GM12878 (cell line): ENCODE data around the gene PPP1R3G. TPM values are rescaled to one million over a fixed set of nuclear protein-coding genes. Genes with fewer than 3 reads are reported as not detected.

ENCODE experiments used
- ATAC-seq: fragments of 200-7000 bp; cut with Tn5 transposase; 3 replicates; pipeline ENCODE4 v1.9.1; 2020; ENCODE audit warnings: mild to moderate bottlenecking, moderate library complexity
- BruUV-seq: library from RNA; stranded (reverse); fragments of 400-500 nt; replicated peaks from 2 replicates; lab custom pipeline; 2021; lab: Mats Ljungman, UMichigan
- CTCF ChIA-PET: fragments of 300-600 bp; sonication (Branson Sonifier 250); formaldehyde crosslinking; extraction: SDS; loops from one replicate; lab custom pipeline; 2021; ENCODE audit warnings: inconsistent platforms; lab: Yijun Ruan, JAX
- POLR2A ChIA-PET: fragments of 350-600 bp; formaldehyde crosslinking; extraction: SDS; loops from one replicate; lab custom pipeline; 2021; ENCODE audit warnings: inconsistent platforms; lab: Charles Lee
- RAD21 ChIA-PET: fragments of 300-600 bp; sonication (Branson Sonifier 250); formaldehyde crosslinking; loops from one replicate; lab custom pipeline; 2023; ENCODE audit warnings: antibody characterized with exemption; ENCODE audit not compliant: unreplicated experiment; lab: Charles Lee
- SMC1A ChIA-PET: fragments of 300-600 bp; sonication (Branson Sonifier 250); formaldehyde crosslinking; loops from one replicate; lab custom pipeline; 2023; ENCODE audit not compliant: unreplicated experiment, uncharacterized antibody; lab: Charles Lee
- DNase-seq: peaks from one replicate; pipeline ENCODE4 v3.0.0-alpha.2; 2011; ENCODE audit warnings: low read depth, low spot score
- FAIRE-seq: peaks from 3 replicates; lab custom pipeline; 2011; peaks lifted over from hg19 to GRCh38; lab: Jason Lieb, UNC
- H2AFZ ChIP-seq: 2 replicates; pipeline ENCODE4 v1.6.0; 2011; ENCODE audit warnings: low read depth, low read length, control low read depth; ENCODE audit not compliant: control insufficient read depth
- H3K27ac ChIP-seq: 2 replicates; pipeline ENCODE4 v1.5.1; 2011; ENCODE audit warnings: control low read depth; ENCODE audit not compliant: control insufficient read depth, insufficient read depth
- H3K27me3 ChIP-seq, 2 experiments: replicated peaks in 1 of 2; 2 replicates each; pipeline versions ENCODE4 v1.6.0 to v1.6.1; 2011; ENCODE audit warnings: low read length in 1 of 2; ENCODE audit not compliant: control insufficient read depth in 2 of 2, insufficient read depth in 2 of 2
- H3K36me3 ChIP-seq, 2 experiments: 2 replicates each; pipeline ENCODE4 v1.5.1; 2011; ENCODE audit warnings: low read length in 1 of 2; ENCODE audit not compliant: control insufficient read depth in 2 of 2, insufficient read depth in 2 of 2
- H3K4me1 ChIP-seq: 2 replicates; pipeline ENCODE4 v1.6.1; 2011; ENCODE audit warnings: mild to moderate bottlenecking, low read length, moderate library complexity, mixed read lengths; ENCODE audit not compliant: control insufficient read depth, insufficient read depth
- H3K4me2 ChIP-seq: 2 replicates; pipeline ENCODE4 v1.6.0; 2011; ENCODE audit warnings: control low read depth; ENCODE audit not compliant: control insufficient read depth, insufficient read depth
- H3K4me3 ChIP-seq: fragments of 200-600 bp; sonication (generic); 2 replicates; pipeline ENCODE4 v1.5.1; 2016
- H3K79me2 ChIP-seq: 2 replicates; pipeline ENCODE4 v1.6.0; 2011; ENCODE audit warnings: low read length; ENCODE audit not compliant: control insufficient read depth, insufficient read depth
- H3K9ac ChIP-seq: 2 replicates; pipeline ENCODE4 v1.8.0; 2011; ENCODE audit warnings: low read length, control low read depth, mixed read lengths; ENCODE audit not compliant: control insufficient read depth, insufficient read depth
- H3K9me3 ChIP-seq: replicated peaks from 3 replicates; pipeline ENCODE4 v1.5.1; 2011; ENCODE audit warnings: mild to moderate bottlenecking, low read length; ENCODE audit not compliant: control insufficient read depth, insufficient read depth
- H4K20me1 ChIP-seq: 2 replicates; pipeline ENCODE4 v1.6.0; 2011; ENCODE audit not compliant: control insufficient read depth, insufficient read depth
- ATF7 ChIP-seq: fragments of 450-650 bp; IDR thresholded peaks from 2 replicates; pipeline ENCODE4 v1.6.1; 2016; ENCODE audit warnings: low read depth, mild to moderate bottlenecking
- CBX3 ChIP-seq: fragments of 200-600 bp; sonication (generic); IDR thresholded peaks from 2 replicates; pipeline ENCODE4 v1.6.1; 2016; ENCODE audit warnings: low read depth, borderline replicate concordance
- CHD4 ChIP-seq: fragments of 200-600 bp; sonication (generic); IDR thresholded peaks from 2 replicates; pipeline ENCODE4 v1.6.1; 2016; ENCODE audit warnings: mild to moderate bottlenecking
- EP300 ChIP-seq, 2 experiments: fragments of 150-350 bp in 1 of 2; IDR thresholded peaks; 2 replicates each; pipeline ENCODE4 v1.6.1; 2011 to 2012; ENCODE audit warnings: low read depth in 2 of 2, low read length in 2 of 2, borderline replicate concordance in 1 of 2, improper control_type of control experiment in 1 of 2, inconsistent platforms in 1 of 2; ENCODE audit not compliant: control insufficient read depth in 1 of 2
- FOXK2 ChIP-seq: fragments of 450-650 bp; IDR thresholded peaks from 2 replicates; pipeline ENCODE4 v1.6.1; 2017; ENCODE audit warnings: mild to moderate bottlenecking, moderate library complexity
- KAT2A ChIP-seq: conservative IDR thresholded peaks from 2 replicates; pipeline ENCODE4 v1.6.1; 2011; ENCODE audit warnings: low read depth, low read length; ENCODE audit not compliant: control insufficient read depth
- SIX5 ChIP-seq: IDR thresholded peaks from 2 replicates; pipeline ENCODE4 v1.6.1; 2011; ENCODE audit warnings: mild to moderate bottlenecking, low read depth, low read length, moderate library complexity; ENCODE audit not compliant: severe bottlenecking
- SUPT20H ChIP-seq: IDR thresholded peaks from 2 replicates; pipeline ENCODE4 v1.6.1; 2011; ENCODE audit warnings: low read depth, mild to moderate bottlenecking, low read length, moderate library complexity, borderline replicate concordance; ENCODE audit not compliant: control insufficient read depth
- WGBS: methylation state at CpG from one replicate; pipeline ENCODE4 v1.1.6; 2016; ENCODE audit warnings: low lambda C conversion rate; ENCODE audit not compliant: insufficient replicate concordance, insufficient coverage; ENCODE audit errors: missing lambda C conversion rate; 5-methylcytosine and 5-hydroxymethylcytosine counted together
- in situ Hi-C: fragments of 300-500 bp; cut with MboI; formaldehyde crosslinking; loops from 9 replicates; pipeline ENCODE4 v1.14.3; 2018; ENCODE audit warnings: mixed read lengths
- intact Hi-C: fragments of 100-400 bp; cut with micrococcal nuclease; formaldehyde crosslinking; loops from one replicate; pipeline ENCODE4 v1.14.2; 2022; ENCODE audit not compliant: unreplicated experiment
- polyA plus RNA-seq, 11 experiments: library from polyadenylated mRNA; depleted of rRNA in 4 of 11; unstranded in 6 of 11; stranded (reverse) in 5 of 11; fragments of >200 nt; fragmentation: Nextera tagmentation in 4 of 11; fragmentation: Illumina TruSeq in 1 of 11; extraction: Ambion mirVana in 4 of 11; extraction: Trizol in 1 of 11; gene quantifications; 1 replicate in 1 of 11; 2 replicates in 10 of 11; pipeline versions ENCODE4 v1.2.1 to v1.2.3, GENCODE V29; 2011 to 2016; ENCODE audit warnings: inconsistent platforms in 2 of 11, missing spikeins in 2 of 11, low read depth in 1 of 11
- total RNA-seq, 4 experiments: library from RNA; depleted of rRNA in 3 of 4; stranded (reverse); fragments of >200 nt in 3 of 4; fragmentation: Illumina TruSeq in 1 of 4; extraction: Trizol in 1 of 4; gene quantifications; 2 replicates each; pipeline versions ENCODE4 v1.2.1 to v1.2.3, GENCODE V29; 2013 to 2021
- TF ChIP-seq, protein P1 (sequence below), 3 experiments: IDR thresholded peaks in 2 of 3; conservative IDR thresholded peaks in 1 of 3; 2 replicates each; pipeline ENCODE4 v1.5.1; 2011; ENCODE audit warnings: low read depth in 3 of 3, low read length in 3 of 3, mild to moderate bottlenecking in 3 of 3, control low read depth in 2 of 3, moderate library complexity in 2 of 3, inconsistent platforms in 1 of 3, mixed read lengths in 1 of 3; ENCODE audit not compliant: control insufficient read depth in 2 of 3, insufficient read depth in 1 of 3; ENCODE audit errors: extremely low read depth in 1 of 3
- TF ChIP-seq, protein P2 (sequence below): fragments of 450-650 bp; formaldehyde crosslinking; IDR thresholded peaks from 2 replicates; pipeline ENCODE4 v1.4.0; 2022; ENCODE audit warnings: mild to moderate bottlenecking, moderate library complexity
- TF ChIP-seq, protein P3 (sequence below): fragments of 450-650 bp; formaldehyde crosslinking; IDR thresholded peaks from 2 replicates; pipeline ENCODE4 v1.5.0; 2022; ENCODE audit warnings: mild to moderate bottlenecking, missing genetic modification characterization

The PPP1R3G gene
- total and polyA plus RNA-seq, 10 of the 15 experiments (the other 5 are each of a cell fraction or from before 2014, with no cell fraction given): 0.01 to 0.10 (median 0.04) TPM; not detected in 4

DNA sequence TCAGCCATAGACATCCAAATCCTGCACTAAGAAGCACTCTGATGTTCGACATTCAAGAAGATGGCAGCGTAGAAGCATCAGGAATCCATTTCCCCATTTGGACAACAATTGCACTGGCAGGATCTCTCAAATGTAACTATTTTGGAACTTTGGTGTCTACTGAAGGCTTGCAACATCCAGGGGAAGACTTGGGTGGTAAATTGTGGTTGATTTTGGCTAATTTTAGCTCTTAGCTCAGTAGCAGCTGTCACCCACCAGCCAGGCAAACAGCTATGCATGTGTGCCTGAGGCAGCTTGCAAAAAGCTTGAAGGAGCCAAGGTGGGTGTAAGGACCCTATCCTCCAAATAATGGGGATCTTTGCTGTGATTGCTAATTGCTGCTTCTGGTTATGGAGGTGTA is 35.1 kb upstream of the PPP1R3G start:
- CTCF ChIA-PET: interaction anchor here (1.0 kb wide), 1 partner anchor 19 kb away, joined by 3 read pairs; no protein-coding TSS in a partner anchor
- Histone ChIP-seq H2AFZ (no peak overlapping the region), H3K79me2 (no peaks in the 10 kb centered on the region), H4K20me1 (no peaks in the 10 kb centered on the region), H3K4me2 (no peak overlapping the region), H3K9me3 (peaks cover 5% of the 10 kb centered on the region)
- DNase-seq: no peak
- FAIRE-seq: no peak
- TF ChIP-seq CHD4 (no peak), FOXK2 (no peak), SIX5 (no peak), KAT2A (no peak), ATF7 (no peak), SUPT20H (no peak), CBX3 (no peak), EP300 (IDR thresholded peaks at IDR 0.05; ENCODE audit: borderline replicate concordance in 1 of 2, control insufficient read depth in 1 of 2, low read depth in 2 of 2, low read length in 2 of 2) (no peak)
- TF ChIP-seq, protein P1, sequence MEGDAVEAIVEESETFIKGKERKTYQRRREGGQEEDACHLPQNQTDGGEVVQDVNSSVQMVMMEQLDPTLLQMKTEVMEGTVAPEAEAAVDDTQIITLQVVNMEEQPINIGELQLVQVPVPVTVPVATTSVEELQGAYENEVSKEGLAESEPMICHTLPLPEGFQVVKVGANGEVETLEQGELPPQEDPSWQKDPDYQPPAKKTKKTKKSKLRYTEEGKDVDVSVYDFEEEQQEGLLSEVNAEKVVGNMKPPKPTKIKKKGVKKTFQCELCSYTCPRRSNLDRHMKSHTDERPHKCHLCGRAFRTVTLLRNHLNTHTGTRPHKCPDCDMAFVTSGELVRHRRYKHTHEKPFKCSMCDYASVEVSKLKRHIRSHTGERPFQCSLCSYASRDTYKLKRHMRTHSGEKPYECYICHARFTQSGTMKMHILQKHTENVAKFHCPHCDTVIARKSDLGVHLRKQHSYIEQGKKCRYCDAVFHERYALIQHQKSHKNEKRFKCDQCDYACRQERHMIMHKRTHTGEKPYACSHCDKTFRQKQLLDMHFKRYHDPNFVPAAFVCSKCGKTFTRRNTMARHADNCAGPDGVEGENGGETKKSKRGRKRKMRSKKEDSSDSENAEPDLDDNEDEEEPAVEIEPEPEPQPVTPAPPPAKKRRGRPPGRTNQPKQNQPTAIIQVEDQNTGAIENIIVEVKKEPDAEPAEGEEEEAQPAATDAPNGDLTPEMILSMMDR (IDR thresholded peaks at IDR 0.05 in 2 of 3, conservative IDR thresholded peaks at IDR 0.05 in 1 of 3; ENCODE audit: control insufficient read depth in 2 of 3, extremely low read depth in 1 of 3, insufficient read depth in 1 of 3, low read depth in 3 of 3, low read length in 3 of 3): no peak
- TF ChIP-seq, protein P2, sequence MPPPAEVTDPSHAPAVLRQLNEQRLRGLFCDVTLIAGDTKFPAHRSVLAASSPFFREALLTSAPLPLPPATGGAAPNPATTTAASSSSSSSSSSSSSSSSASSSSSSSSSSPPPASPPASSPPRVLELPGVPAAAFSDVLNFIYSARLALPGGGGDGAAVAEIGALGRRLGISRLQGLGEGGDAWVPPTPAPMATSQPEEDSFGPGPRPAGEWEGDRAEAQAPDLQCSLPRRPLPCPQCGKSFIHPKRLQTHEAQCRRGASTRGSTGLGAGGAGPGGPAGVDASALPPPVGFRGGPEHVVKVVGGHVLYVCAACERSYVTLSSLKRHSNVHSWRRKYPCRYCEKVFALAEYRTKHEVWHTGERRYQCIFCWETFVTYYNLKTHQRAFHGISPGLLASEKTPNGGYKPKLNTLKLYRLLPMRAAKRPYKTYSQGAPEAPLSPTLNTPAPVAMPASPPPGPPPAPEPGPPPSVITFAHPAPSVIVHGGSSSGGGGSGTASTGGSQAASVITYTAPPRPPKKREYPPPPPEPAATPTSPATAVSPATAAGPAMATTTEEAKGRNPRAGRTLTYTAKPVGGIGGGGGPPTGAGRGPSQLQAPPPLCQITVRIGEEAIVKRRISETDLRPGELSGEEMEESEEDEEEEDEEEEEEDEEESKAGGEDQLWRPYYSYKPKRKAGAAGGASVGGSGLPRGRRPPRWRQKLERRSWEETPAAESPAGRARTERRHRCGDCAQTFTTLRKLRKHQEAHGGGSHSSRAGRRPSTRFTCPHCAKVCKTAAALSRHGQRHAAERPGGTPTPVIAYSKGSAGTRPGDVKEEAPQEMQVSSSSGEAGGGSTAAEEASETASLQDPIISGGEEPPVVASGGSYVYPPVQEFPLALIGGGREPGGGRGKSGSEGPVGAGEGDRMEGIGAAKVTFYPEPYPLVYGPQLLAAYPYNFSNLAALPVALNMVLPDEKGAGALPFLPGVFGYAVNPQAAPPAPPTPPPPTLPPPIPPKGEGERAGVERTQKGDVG (CRISPR knock-in tag): no peak
- TF ChIP-seq, protein P3, sequence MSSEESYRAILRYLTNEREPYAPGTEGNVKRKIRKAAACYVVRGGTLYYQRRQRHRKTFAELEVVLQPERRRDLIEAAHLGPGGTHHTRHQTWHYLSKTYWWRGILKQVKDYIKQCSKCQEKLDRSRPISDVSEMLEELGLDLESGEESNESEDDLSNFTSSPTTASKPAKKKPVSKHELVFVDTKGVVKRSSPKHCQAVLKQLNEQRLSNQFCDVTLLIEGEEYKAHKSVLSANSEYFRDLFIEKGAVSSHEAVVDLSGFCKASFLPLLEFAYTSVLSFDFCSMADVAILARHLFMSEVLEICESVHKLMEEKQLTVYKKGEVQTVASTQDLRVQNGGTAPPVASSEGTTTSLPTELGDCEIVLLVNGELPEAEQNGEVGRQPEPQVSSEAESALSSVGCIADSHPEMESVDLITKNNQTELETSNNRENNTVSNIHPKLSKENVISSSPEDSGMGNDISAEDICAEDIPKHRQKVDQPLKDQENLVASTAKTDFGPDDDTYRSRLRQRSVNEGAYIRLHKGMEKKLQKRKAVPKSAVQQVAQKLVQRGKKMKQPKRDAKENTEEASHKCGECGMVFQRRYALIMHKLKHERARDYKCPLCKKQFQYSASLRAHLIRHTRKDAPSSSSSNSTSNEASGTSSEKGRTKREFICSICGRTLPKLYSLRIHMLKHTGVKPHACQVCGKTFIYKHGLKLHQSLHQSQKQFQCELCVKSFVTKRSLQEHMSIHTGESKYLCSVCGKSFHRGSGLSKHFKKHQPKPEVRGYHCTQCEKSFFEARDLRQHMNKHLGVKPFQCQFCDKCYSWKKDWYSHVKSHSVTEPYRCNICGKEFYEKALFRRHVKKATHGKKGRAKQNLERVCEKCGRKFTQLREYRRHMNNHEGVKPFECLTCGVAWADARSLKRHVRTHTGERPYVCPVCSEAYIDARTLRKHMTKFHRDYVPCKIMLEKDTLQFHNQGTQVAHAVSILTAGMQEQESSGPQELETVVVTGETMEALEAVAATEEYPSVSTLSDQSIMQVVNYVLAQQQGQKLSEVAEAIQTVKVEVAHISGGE: no peak
- TF ChIP-seq, all 136 proteins: peak for 0
- SMC1A ChIA-PET: no interaction called here
- 48% methylated on average over 2 of the region's 2 CpGs for WGBS
- in situ Hi-C loops: no loop called here
- Histone ChIP-seq H3K36me3 (no peaks in the 10 kb centered on the region), H3K4me1 (no peaks in the 10 kb centered on the region), H3K27me3 (no peaks in the 10 kb centered on the region), H3K9ac (no peak overlapping the region), H3K27ac (no peak overlapping the region), H3K4me3 (no peak overlapping the region)
- no peak for ATAC-seq
- no TSS peak for BruUV-seq
- POLR2A ChIA-PET: no interaction called here
- intact Hi-C loops: no loop called here
- RAD21 ChIA-PET: no interaction called here
